ENCODE data around the gene CADPS2. TPM values are rescaled to one million over a fixed set of nuclear protein-coding genes. Genes with fewer than 3 reads are reported as not detected.

The CADPS2 gene
- total and polyA plus RNA-seq, 2 of the 4 experiments (the other 2 are of a cell fraction): 0.10 to 0.54 TPM

GRCh38 chr7:122738947-122739346 is 147.3 kb downstream of the CADPS2 start:
- H3K27ac ChIP-seq (ENCODE audit: insufficient read depth, low read length): no peak overlapping the region
- no peaks in the 10 kb centered on the region for H3K9me1 ChIP-seq (ENCODE audit: insufficient read depth, low read length)
- TF ChIP-seq USF2 (IDR thresholded peaks at IDR 0.05; ENCODE audit: low read depth, low read length) (no peak), CEBPB (IDR thresholded peaks at IDR 0.05; ENCODE audit: low read depth, low read length) (no peak), SMC3 (IDR thresholded peaks at IDR 0.05; ENCODE audit: low read depth, low read length) (no peak), CHD1 (IDR thresholded peaks at IDR 0.05; ENCODE audit: low read depth, low read length) (no peak), MAZ (IDR thresholded peaks at IDR 0.05; ENCODE audit: borderline replicate concordance, low read depth, low read length) (no peak), POLR2A (IDR thresholded peaks at IDR 0.05; ENCODE audit: low read depth, low read length) (no peak), RCOR1 (IDR thresholded peaks at IDR 0.05; ENCODE audit: insufficient replicate concordance, low read length) (no peak), NFE2L2 (IDR thresholded peaks at IDR 0.05; ENCODE audit: low read depth, low read length) (no peak), RAD21 (IDR thresholded peaks at IDR 0.05; ENCODE audit: low read length) (no peak), MAFK (IDR thresholded peaks at IDR 0.05; ENCODE audit: low read depth, low read length) (no peak), RFX5 (IDR thresholded peaks at IDR 0.05; ENCODE audit: low read depth, low read length) (no peak), FOS (IDR thresholded peaks at IDR 0.05; ENCODE audit: low read depth, low read length) (no peak), BHLHE40 (IDR thresholded peaks at IDR 0.05; ENCODE audit: low read depth, low read length) (no peak), MXI1 (IDR thresholded peaks at IDR 0.05; ENCODE audit: borderline replicate concordance, low read depth, low read length) (no peak)
- TF ChIP-seq, protein P1, sequence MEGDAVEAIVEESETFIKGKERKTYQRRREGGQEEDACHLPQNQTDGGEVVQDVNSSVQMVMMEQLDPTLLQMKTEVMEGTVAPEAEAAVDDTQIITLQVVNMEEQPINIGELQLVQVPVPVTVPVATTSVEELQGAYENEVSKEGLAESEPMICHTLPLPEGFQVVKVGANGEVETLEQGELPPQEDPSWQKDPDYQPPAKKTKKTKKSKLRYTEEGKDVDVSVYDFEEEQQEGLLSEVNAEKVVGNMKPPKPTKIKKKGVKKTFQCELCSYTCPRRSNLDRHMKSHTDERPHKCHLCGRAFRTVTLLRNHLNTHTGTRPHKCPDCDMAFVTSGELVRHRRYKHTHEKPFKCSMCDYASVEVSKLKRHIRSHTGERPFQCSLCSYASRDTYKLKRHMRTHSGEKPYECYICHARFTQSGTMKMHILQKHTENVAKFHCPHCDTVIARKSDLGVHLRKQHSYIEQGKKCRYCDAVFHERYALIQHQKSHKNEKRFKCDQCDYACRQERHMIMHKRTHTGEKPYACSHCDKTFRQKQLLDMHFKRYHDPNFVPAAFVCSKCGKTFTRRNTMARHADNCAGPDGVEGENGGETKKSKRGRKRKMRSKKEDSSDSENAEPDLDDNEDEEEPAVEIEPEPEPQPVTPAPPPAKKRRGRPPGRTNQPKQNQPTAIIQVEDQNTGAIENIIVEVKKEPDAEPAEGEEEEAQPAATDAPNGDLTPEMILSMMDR (conservative IDR thresholded peaks at IDR 0.05; ENCODE audit: low read depth, low read length): no peak
- TF ChIP-seq, protein P2, sequence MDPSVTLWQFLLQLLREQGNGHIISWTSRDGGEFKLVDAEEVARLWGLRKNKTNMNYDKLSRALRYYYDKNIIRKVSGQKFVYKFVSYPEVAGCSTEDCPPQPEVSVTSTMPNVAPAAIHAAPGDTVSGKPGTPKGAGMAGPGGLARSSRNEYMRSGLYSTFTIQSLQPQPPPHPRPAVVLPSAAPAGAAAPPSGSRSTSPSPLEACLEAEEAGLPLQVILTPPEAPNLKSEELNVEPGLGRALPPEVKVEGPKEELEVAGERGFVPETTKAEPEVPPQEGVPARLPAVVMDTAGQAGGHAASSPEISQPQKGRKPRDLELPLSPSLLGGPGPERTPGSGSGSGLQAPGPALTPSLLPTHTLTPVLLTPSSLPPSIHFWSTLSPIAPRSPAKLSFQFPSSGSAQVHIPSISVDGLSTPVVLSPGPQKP (IDR thresholded peaks at IDR 0.05; ENCODE audit: borderline replicate concordance, low read depth, low read length): no peak
- DNase-seq (no peak), ATAC-seq (ENCODE audit: low read depth) (no peak)
- WGBS, 2 experiments (ENCODE audit: extremely low coverage in 2 of 2, insufficient read length in 1 of 2): no CpG with 5 or more reads among the region's 2 CpGs
- H3K4me3 ChIP-seq (ENCODE audit: insufficient read depth, low read depth, low read length): no peak overlapping the region
- H3K4me1 ChIP-seq (ENCODE audit: control insufficient read depth, insufficient read depth, low read length): no peaks in the 10 kb centered on the region
- no peak overlapping the region for H3K23ac ChIP-seq (ENCODE audit: low read depth, low read length)
- H2BK20ac ChIP-seq (ENCODE audit: low read depth, low read length): no peak overlapping the region
- no peak overlapping the region for H3K4me2 ChIP-seq (ENCODE audit: low read depth, low read length)
- no peaks in the 10 kb centered on the region for H3K36me3 ChIP-seq (ENCODE audit: control insufficient read depth, insufficient read depth, low read length)
- ChIA-PET CTCF (no interaction called here), POLR2A (ENCODE audit: unreplicated experiment) (interaction anchor here (0.6 kb wide), 1 partner anchor 429 kb away, joined by 3 read pairs; no protein-coding TSS in a partner anchor)
- H3K56ac ChIP-seq (ENCODE audit: extremely low read depth, insufficient read depth, low read length): no peak overlapping the region
- no peak overlapping the region for H2AK5ac ChIP-seq (ENCODE audit: low read depth, low read length)
- no peaks in the 10 kb centered on the region for H3K27me3 ChIP-seq (ENCODE audit: control insufficient read depth, insufficient read depth, low read length)
- no peak overlapping the region for H3K4ac ChIP-seq (ENCODE audit: low read depth, low read length)
- no peaks in the 10 kb centered on the region for H4K20me1 ChIP-seq (ENCODE audit: insufficient read depth, low read length)
- intact Hi-C loops (cut with micrococcal nuclease) (no loop called here), in situ Hi-C loops (cut with MboI; ENCODE audit: low sequenced_read_pairs) (no loop called here), dilution Hi-C loops (cut with HindIII; ENCODE audit: low sequenced_read_pairs, unreplicated experiment) (no loop called here)
- no peak overlapping the region for H3K9ac ChIP-seq (ENCODE audit: low read depth, low read length)
- no peak overlapping the region for H2BK5ac ChIP-seq (ENCODE audit: low read depth, low read length, poor library complexity, severe bottlenecking)
- H4K5ac ChIP-seq (ENCODE audit: low read depth, low read length): no peak overlapping the region
- H2AK9ac ChIP-seq (replicated peaks; ENCODE audit: low read depth, low read length, poor library complexity): no peak overlapping the region
- H3K18ac ChIP-seq (ENCODE audit: low read depth, low read length): no peak overlapping the region
- no peak overlapping the region for H4K8ac ChIP-seq (ENCODE audit: low read depth in 2 of 2, low read length in 2 of 2)
- no TSS peak for BruUV-seq (replicated peaks)
- no peaks in the 10 kb centered on the region for H3K9me3 ChIP-seq (ENCODE audit: control insufficient read depth, insufficient read depth, low read length)
- no peaks in the 10 kb centered on the region for H3K79me1 ChIP-seq (ENCODE audit: low read depth in 1 of 2, low read length in 2 of 2)
- H2BK120ac ChIP-seq (ENCODE audit: low read depth, low read length): no peak overlapping the region
- H4K91ac ChIP-seq (ENCODE audit: insufficient read depth, low read depth, low read length): no peak overlapping the region
- H2BK15ac ChIP-seq (ENCODE audit: low read depth, low read length): no peak overlapping the region
- H2AFZ ChIP-seq (replicated peaks; ENCODE audit: low read length, poor library complexity): no peak overlapping the region
- no peak overlapping the region for H3K14ac ChIP-seq (replicated peaks; ENCODE audit: low read depth, low read length)
